Measurements from ENCODE around the gene TIAM1.

TIAM1 gene

DNA sequence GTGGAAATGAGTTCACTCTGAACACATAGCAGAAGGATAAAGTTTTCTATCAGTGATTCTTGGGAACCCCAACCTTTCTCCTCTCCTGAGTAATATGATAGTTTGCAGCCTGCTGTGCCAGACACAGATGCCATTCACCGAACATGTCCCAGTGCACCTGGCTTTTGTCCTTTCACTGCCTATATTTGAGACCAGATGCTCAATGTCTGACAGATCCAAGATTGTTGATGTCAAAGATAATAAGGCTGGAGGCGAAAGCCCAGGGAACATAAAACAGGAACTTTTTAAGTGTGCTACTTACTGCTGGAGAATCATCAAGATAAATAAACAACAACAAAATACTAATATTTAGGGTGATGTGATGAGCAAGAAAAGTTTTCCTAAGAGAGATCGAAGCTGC, 139.3 kb downstream of the TIAM1 start:
- no peak for DNase-seq (ENCODE audit: low spot score)

DNA sequence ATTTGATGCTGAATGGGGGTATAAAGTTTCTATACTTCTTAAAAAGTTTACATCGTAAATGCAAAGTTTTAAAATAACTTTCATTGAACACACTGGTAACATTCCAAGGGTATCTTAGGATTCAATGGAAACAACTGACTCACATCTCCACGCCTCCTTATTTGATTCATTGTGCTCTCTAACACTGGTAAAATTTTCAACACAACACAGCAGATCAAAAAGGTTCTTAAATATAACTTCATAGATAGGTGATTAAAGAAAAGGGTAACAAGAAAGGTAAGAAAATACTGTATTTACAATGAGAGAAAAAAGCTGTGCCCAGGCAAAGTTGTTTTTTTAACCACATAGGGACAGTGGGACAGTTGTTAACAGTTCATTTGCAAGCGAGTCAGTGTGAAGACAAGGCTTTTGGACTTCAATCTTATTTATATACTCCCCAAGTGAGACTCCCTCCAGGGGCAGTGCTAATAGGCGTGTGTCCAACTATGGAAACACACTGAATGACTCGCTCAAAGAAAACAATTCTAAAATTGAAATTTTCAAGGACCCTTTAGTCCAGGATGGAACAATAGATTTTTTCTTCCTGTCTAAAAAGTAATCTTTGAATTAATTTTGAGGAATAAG, 140.5 kb downstream of the TIAM1 start:
- no peak for DNase-seq (ENCODE audit: low spot score)

GRCh38 chr21:31201548-31201947, 142.5 kb downstream of the TIAM1 start:
- DNase-seq (ENCODE audit: low spot score), result no peak

DNA sequence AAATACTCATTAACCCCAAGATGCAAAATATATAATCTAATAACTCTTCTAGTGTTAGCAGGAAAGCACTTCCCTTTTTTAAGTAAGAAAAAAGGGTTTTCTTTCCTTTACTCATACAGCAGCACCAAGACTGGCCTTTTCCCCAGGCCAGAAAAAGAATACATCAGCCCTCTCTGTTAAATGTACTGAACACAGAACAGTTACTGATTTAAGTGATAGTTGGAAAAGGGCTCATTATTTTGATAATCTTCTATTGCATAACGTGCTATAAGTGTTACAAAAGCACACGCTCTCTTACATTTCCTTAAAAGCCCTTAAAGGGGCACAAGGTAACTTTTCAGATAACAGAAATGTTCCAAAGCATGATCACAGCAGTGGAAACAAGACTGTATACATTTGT, 142.9 kb downstream of the TIAM1 start:
- no peak for DNase-seq (ENCODE audit: low spot score)

DNA sequence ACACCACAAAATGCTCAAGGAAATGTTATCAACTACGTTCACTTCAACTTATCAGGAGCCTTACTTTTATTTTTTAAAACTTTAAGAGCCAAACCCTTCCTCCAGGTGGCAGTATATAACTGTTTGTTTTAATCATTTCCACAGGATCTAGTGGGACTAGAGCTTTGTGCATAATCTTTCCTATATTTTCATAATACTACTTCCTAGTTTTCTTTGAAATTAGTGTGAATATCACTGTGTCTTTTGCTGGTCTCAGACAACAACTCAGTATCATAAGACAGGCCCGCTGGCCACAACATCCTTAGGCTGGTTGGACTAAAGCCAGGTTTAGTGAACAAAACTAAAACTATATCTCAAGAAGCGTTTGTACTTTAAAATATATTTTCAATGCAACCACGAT, 145.5 kb downstream of the TIAM1 start:
- DNase-seq (ENCODE audit: low spot score), result no peak

DNA sequence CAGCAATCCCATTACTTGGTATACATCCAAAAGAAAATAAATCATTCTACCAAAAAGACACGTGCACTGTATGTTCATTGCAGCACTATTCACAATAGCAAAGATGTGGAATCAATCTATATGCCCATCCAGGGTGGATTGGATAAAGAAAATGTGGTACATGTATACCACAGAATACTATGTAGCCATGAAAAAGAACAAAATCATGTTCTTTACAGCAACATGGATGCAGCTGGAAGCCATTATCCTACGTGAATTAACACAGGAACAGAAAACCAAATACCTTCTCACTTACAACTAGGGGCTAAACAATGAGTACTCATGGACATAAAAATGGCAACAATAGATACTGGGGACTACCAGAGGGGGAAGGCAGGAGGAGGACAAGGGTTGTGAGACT, 147.3 kb downstream of the TIAM1 start:
- no peak for DNase-seq (ENCODE audit: low spot score)

DNA sequence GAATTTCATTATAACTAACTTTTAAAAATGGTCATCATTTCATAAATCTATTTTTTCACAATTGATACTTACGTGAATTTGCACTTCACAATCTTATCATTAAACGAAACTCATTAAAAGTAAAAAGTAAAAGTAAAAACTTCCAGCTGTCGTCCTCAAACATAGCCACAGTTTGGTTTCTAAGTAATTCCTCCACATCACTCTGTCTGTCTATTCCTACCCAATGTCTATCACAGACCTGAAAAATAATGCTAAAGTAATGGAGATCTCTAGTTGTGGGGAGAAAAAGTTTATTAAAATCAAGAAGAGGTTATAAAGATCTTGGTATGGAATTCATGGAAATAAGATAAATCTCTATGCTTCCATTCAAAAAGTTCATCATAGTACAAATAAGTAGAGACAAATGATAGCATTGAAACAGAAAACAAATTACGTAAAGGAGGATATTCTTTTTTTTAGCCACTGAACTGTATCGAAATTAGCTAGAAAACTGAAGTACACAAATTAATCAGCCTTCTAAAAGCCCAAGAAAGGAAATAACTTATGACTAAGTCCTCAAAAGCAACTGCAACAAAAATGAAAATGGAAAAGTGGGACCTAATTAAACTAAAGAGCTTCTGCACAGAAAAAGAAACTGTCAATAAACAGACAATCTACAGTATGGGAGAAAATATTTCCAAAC, 148.6 kb downstream of the TIAM1 start:
- peak; percentile 74 for DNase-seq (ENCODE audit: low spot score)

- DNase-seq (ENCODE audit: low spot score), result no peak
Measured at GRCh38 chr21:31194510-31195293, 149.4 kb downstream of the TIAM1 start.

GRCh38 chr21:31193761-31194160, 150.3 kb downstream of the TIAM1 start:
- no peak for DNase-seq (ENCODE audit: low spot score)

DNA sequence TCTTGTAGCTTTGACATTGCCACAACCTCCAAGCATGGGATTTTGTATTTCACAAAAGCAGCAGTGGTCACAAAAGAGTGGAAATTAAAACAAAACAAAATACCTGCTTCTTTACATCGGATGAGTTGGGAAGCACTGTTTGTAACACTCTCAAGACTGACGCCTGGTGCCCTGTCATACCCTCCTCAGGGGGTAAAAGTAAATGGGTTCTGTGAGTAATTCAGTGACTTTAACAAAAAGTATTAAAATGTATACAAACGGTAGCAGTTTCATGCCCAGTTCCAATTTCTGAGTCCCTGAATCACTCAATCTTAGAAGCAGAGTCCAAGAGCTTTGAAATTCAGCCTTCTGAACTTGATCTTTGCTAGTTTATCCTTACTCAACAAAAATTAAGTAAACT, 152.5 kb downstream of the TIAM1 start:
- peak; percentile 59 for DNase-seq (ENCODE audit: low spot score)

- DNase-seq (ENCODE audit: low spot score), result no peak
Measured at GRCh38 chr21:31190516-31190915, 153.5 kb downstream of the TIAM1 start.

GRCh38 chr21:31187499-31187898, 156.6 kb downstream of the TIAM1 start:
- no peak for DNase-seq (ENCODE audit: low spot score)

- no peak for DNase-seq (ENCODE audit: low spot score)
Measured at GRCh38 chr21:31186916-31187315, 157.1 kb downstream of the TIAM1 start.

- no peak for DNase-seq (ENCODE audit: low spot score)
Measured at GRCh38 chr21:31185663-31186062, 158.4 kb downstream of the TIAM1 start.

GRCh38 chr21:31184876-31185275, 159.2 kb downstream of the TIAM1 start:
- DNase-seq (ENCODE audit: low spot score), result no peak

- DNase-seq (ENCODE audit: low spot score), result peak; percentile 88
Measured at GRCh38 chr21:31184459-31184858, 159.6 kb downstream of the TIAM1 start.

- peak; percentile 66 for DNase-seq (ENCODE audit: low spot score)
Measured at GRCh38 chr21:31182231-31183140, 161.6 kb downstream of the TIAM1 start.

- DNase-seq (ENCODE audit: low spot score), result no peak
Measured at GRCh38 chr21:31181082-31181750, 162.8 kb downstream of the TIAM1 start.

- peak; percentile 65 for DNase-seq (ENCODE audit: low spot score)
Measured at GRCh38 chr21:31180256-31181081, 163.6 kb downstream of the TIAM1 start.

- DNase-seq (ENCODE audit: low spot score), result no peak
Measured at GRCh38 chr21:31176725-31177124, 167.3 kb downstream of the TIAM1 start.

- DNase-seq (ENCODE audit: low spot score), result no peak
Measured at GRCh38 chr21:31176080-31176551, 167.9 kb downstream of the TIAM1 start.

Data from activated CD4-positive, alpha-beta T cell treated with anti-CD3 and anti-CD28 coated beads, Interleukin-2, Interleukin-4, amounts not matched to agents 100 ng/mL and 50 ng/mL, durations not matched to agents 16 hours and 8 hours (primary cell).